Thoracic aorta (tissue), 2 donors: ENCODE measurements around the gene TSPAN12. TPM values are rescaled to one million over a fixed set of nuclear protein-coding genes. Genes with fewer than 3 reads are reported as not detected.
"Not testable (repeated sequence)": the region's sequence is repeated elsewhere in the genome, so short reads cannot be mapped to it uniquely, and the experiment has no call there.

Experiments used
- ATAC-seq: fragments of 150-250 bp; one replicate; pipeline ENCODE4 v1.8.0; 2017; ENCODE audit warnings: low read depth; ENCODE audit not compliant: insufficient number of reproducible peaks, low FRiP score
- DNase-seq: peaks from one replicate; pipeline ENCODE4 v3.0.0-alpha.2; 2020; ENCODE audit warnings: low spot score
- H3K27ac ChIP-seq, 2 donors: fragments of 200-600 bp; sonication (generic); 1 replicate in 1 of 2; 2 replicates in 1 of 2; pipeline ENCODE4 v1.5.1; 2016; ENCODE audit warnings: mild to moderate bottlenecking in 2 of 2, moderate library complexity in 2 of 2
- H3K27me3 ChIP-seq: fragments of 200-600 bp; sonication (generic); replicated peaks from 2 replicates; pipeline ENCODE4 v1.6.0; 2016; ENCODE audit warnings: mild to moderate bottlenecking; ENCODE audit not compliant: insufficient read depth
- H3K36me3 ChIP-seq: fragments of 200-600 bp; sonication (generic); one replicate; pipeline ENCODE4 v1.5.1; 2016
- H3K4me1 ChIP-seq, 2 donors: fragments of 200-600 bp; sonication (generic); 1 replicate in 1 of 2; 2 replicates in 1 of 2; pipeline versions ENCODE4 v1.5.1 to v1.6.0; 2016; ENCODE audit warnings: low read depth in 2 of 2, mild to moderate bottlenecking in 1 of 2; ENCODE audit not compliant: control insufficient read depth in 1 of 2
- H3K4me3 ChIP-seq: fragments of 200-600 bp; sonication (generic); 2 replicates; pipeline ENCODE4 v1.5.1; 2016; ENCODE audit warnings: mild to moderate bottlenecking
- H3K9me3 ChIP-seq: fragments of 200-600 bp; sonication (generic); 2 replicates; pipeline ENCODE4 v1.5.1; 2016
- total RNA-seq, 2 donors: library from RNA; depleted of rRNA; stranded (reverse); fragments of >200 nt; gene quantifications; one replicate each; pipeline versions ENCODE4 v1.1.0 to v1.2.3, GENCODE V29; 2016
- TF ChIP-seq, protein P1 (sequence below): fragments of 200-600 bp; sonication (generic); IDR thresholded peaks from one replicate; pipeline ENCODE4 v1.5.1; 2019; ENCODE audit warnings: antibody characterized with exemption

Gene TSPAN12
- total RNA-seq, 2 donors from 2014 or later = 10.8 to 12.6 TPM

DNA sequence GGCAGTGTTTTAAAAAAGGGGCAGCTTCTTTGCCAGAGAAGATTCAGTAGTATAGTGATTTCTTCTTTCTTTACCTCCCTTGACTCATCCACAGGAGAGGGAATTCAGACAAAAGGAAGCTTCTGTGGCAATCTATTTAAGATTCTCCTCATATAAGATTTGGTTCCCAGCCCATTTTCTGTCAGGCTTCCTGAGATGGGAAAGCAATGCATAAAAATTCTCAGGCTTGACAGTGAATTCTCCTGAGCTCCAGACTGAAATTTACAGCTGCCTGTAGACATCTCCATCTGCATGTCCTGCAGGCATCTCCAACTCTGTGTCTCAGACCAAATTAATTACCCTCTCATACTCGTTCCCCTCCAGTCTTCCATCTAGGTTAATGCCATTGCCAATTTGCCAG lies 72.8 kb downstream of the TSPAN12 start:
- Histone ChIP-seq H3K4me1 (no peaks in the 10 kb centered on the region), H3K4me3 (no peak overlapping the region), H3K27ac (no peak overlapping the region), H3K27me3 (no peaks in the 10 kb centered on the region), H3K9me3 (no peaks in the 10 kb centered on the region), H3K36me3 (peaks cover 5% of the 10 kb centered on the region)
- ATAC-seq (no peak), DNase-seq (no peak)
- TF ChIP-seq, protein P1, sequence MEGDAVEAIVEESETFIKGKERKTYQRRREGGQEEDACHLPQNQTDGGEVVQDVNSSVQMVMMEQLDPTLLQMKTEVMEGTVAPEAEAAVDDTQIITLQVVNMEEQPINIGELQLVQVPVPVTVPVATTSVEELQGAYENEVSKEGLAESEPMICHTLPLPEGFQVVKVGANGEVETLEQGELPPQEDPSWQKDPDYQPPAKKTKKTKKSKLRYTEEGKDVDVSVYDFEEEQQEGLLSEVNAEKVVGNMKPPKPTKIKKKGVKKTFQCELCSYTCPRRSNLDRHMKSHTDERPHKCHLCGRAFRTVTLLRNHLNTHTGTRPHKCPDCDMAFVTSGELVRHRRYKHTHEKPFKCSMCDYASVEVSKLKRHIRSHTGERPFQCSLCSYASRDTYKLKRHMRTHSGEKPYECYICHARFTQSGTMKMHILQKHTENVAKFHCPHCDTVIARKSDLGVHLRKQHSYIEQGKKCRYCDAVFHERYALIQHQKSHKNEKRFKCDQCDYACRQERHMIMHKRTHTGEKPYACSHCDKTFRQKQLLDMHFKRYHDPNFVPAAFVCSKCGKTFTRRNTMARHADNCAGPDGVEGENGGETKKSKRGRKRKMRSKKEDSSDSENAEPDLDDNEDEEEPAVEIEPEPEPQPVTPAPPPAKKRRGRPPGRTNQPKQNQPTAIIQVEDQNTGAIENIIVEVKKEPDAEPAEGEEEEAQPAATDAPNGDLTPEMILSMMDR = no peak

DNA sequence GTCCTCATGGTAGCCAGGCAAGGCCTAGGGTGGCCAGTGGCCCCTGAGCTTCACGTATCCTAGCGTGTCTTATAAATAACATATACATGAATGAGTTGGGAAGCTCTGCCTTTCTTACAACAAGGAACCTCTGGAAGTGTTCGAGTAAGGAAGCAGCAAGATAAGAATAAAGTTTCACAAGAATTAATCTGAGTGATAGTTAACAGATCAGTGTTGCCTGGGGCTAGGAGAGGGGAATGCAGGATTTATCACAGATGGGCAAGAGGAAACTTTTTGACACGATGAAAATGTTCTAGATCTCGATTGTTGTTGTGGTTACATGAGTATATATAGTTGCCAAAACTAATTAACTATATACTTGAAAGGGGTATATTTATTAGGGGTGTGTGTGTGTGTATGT lies 74.2 kb downstream of the TSPAN12 start:
- H3K27me3 ChIP-seq = no peaks in the 10 kb centered on the region
- H3K9me3 ChIP-seq = no peaks in the 10 kb centered on the region
- DNase-seq = no peak
- TF ChIP-seq, protein P1 = no peak
- no peaks in the 10 kb centered on the region for H3K4me1 ChIP-seq
- no peak overlapping the region for H3K27ac ChIP-seq
- ATAC-seq = no peak
- H3K4me3 ChIP-seq = no peak overlapping the region
- H3K36me3 ChIP-seq = peaks cover 5% of the 10 kb centered on the region

DNA sequence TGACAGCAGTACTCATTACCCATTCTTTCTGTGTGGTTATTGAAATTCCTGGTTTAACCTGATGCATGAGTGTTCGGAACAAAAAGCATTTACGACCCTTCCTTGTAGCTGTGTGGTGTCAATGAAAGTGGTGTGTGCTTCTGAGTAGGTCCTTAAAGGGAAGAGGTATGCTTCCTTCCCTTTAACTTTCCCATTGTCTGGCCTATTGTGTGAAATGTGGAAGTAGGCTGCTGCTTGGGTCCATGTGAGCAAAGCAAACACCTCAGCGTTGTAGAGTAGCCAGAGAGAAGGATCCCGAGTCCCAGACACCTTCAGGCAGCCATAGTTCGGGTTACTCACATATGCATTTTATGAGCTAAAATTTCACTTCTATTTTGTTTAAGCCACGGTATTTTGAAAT lies 74.7 kb downstream of the TSPAN12 start:
- Histone ChIP-seq H3K4me3 (no peak overlapping the region), H3K9me3 (no peaks in the 10 kb centered on the region), H3K27ac (no peak overlapping the region), H3K36me3 (peaks cover 2% of the 10 kb centered on the region), H3K4me1 (no peaks in the 10 kb centered on the region), H3K27me3 (no peaks in the 10 kb centered on the region)
- ATAC-seq (no peak), DNase-seq (no peak)
- TF ChIP-seq, protein P1 = no peak

DNA sequence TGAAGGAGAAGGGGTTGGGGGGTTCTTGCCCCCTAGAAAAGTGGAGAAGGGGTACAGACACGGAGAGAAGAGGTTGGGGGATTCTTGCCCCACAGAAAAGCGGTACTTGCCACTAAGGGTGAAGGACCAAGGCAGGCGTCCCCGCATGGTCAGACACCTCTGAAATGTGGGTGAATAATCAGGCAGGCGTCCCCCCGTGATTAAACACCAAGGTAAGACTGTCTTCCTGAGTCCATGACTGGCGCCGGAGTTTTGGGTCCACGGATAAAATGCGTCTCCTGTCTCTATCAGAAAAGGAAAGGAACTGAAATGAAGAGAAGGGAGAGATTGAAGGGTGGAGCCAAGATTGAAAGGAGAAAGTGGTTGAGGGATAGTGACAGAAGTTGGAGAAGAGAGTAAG lies 76.0 kb downstream of the TSPAN12 start:
- H3K27ac ChIP-seq, H3K36me3 ChIP-seq, H3K9me3 ChIP-seq, ATAC-seq, H3K4me3 ChIP-seq, H3K27me3 ChIP-seq, H3K4me1 ChIP-seq, DNase-seq: not testable (repeated sequence)

DNA sequence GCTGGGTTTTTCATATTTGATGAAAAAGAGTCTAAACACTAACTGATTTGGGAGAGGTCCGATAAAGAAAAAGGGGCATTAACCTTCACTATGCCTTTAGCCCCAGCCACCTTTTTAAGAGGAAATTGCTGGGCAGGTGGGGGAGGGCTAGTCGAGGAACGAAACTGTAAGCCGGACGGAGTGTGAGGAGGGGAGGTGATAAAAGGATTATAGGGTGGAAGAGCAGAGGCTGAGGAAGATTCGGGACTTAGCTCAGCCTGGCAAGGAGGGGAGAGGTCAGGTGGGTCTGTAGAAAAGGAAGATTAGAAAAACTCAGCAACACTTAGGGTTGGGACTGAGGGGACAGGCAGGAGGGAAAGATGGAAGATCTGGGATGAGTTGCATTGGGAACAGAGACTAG lies 77.0 kb downstream of the TSPAN12 start:
- DNase-seq = no peak

DNA sequence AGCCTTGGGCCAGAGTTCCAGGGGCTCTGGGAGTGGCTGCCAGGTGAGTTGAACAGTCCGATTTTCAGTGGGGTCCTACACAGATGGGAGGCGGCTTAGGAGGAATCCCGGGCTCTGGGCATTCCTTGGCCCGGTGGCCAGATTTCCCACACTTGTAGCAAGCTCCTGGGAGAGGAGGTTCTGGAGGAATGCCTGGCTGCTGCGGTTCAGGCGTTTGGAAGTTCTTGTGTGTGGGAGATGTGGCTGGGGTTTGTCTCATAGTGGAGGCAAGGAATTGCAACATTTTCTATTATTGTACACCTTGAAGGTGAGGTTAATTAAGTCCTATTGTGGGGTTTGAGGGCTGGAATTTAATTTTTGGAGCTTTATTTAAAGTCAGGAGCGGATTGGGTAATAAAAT lies 77.5 kb downstream of the TSPAN12 start:
- DNase-seq, H3K27ac ChIP-seq, H3K9me3 ChIP-seq, H3K4me1 ChIP-seq, H3K4me3 ChIP-seq, ATAC-seq, H3K36me3 ChIP-seq, H3K27me3 ChIP-seq: not testable (repeated sequence)

More for the DNA sequence above, 77.0 kb downstream of the TSPAN12 start:
- ATAC-seq = no peak
- Histone ChIP-seq H3K27ac (no peak overlapping the region), H3K36me3 (no peaks in the 10 kb centered on the region), H3K9me3 (no peaks in the 10 kb centered on the region), H3K4me1 (no peaks in the 10 kb centered on the region), H3K27me3 (no peaks in the 10 kb centered on the region), H3K4me3 (no peak overlapping the region)
- TF ChIP-seq, protein P1 = no peak

DNA sequence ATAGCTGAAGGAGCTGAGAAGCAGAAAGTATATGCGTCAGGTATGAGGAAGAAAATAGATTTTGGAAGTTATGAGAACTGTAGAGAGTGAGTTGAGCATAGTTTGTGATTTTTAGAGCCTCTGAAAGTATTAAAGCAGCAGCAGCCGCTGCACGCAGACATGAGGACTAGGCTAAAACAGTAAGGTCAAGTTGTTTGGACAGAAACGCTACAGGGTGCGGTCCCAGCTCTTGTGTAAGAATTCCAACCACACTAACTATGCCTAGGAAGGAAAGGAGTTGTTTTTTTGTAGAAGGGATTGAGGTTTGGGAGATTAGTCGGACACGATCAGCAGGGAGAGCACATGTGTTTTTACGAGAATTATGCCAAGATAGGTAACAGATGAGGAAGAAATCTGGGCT lies 78.9 kb downstream of the TSPAN12 start:
- not testable (repeated sequence) for ATAC-seq, H3K27ac ChIP-seq, DNase-seq, H3K4me1 ChIP-seq, H3K4me3 ChIP-seq, H3K27me3 ChIP-seq, H3K36me3 ChIP-seq, H3K9me3 ChIP-seq
